H1 (cell line): ENCODE measurements around the gene SFR1. TPM values are rescaled to one million over a fixed set of nuclear protein-coding genes. Genes with fewer than 3 reads are reported as not detected.
A peak's percentile ranks its signal among the peaks of the same experiment; 100 is the strongest.

ENCODE experiments used
- CTCF ChIA-PET: fragments of 300-600 bp; sonication (Branson Sonifier 250); formaldehyde crosslinking; loops from one replicate; lab custom pipeline; 2021; ENCODE audit not compliant: partially characterized antibody; lab: Charles Lee
- POLR2A ChIA-PET: fragments of 300-600 bp; sonication (Branson Sonifier 250); formaldehyde crosslinking; loops from one replicate; lab custom pipeline; 2021; ENCODE audit warnings: inconsistent platforms; ENCODE audit not compliant: partially characterized antibody; lab: Charles Lee
- DNase-seq, 2 experiments: peaks; one replicate each; pipeline versions ENCODE4 v3.0.0 to v3.0.0-alpha.2; 2010 to 2022; ENCODE audit warnings: low spot score in 2 of 2, low read depth in 1 of 2, mixed read lengths in 1 of 2
- FAIRE-seq: peaks from 2 replicates; lab custom pipeline; 2011; peaks lifted over from hg19 to GRCh38; lab: Jason Lieb, UNC
- H2AFZ ChIP-seq: 2 replicates; pipeline ENCODE4 v1.8.1; 2012; ENCODE audit warnings: low read length, inconsistent platforms
- H2AK5ac ChIP-seq: 2 replicates; pipeline ENCODE4 v1.6.1; 2013; ENCODE audit warnings: low read depth, low read length
- H2BK120ac ChIP-seq: replicated peaks from 2 replicates; pipeline ENCODE3; 2013; ENCODE audit warnings: low read depth, low read length, inconsistent platforms
- H2BK12ac ChIP-seq: 2 replicates; pipeline ENCODE4 v1.6.1; 2013; ENCODE audit warnings: low read depth, low read length
- H2BK15ac ChIP-seq: 2 replicates; pipeline ENCODE4 v1.6.1; 2013; ENCODE audit warnings: low read length
- H2BK20ac ChIP-seq: 2 replicates; pipeline ENCODE4 v1.6.1; 2013; ENCODE audit warnings: low read length
- H2BK5ac ChIP-seq: 2 replicates; pipeline ENCODE4 v1.6.1; 2013; ENCODE audit warnings: low read depth, low read length
- H3K14ac ChIP-seq: 2 replicates; pipeline ENCODE4 v1.6.1; 2013; ENCODE audit warnings: inconsistent platforms; ENCODE audit not compliant: insufficient read length
- H3K18ac ChIP-seq: 2 replicates; pipeline ENCODE4 v1.6.1; 2013; ENCODE audit warnings: low read length; ENCODE audit errors: extremely low read depth
- H3K23ac ChIP-seq: 2 replicates; pipeline ENCODE4 v1.6.1; 2013; ENCODE audit warnings: inconsistent platforms; ENCODE audit not compliant: insufficient read length
- H3K23me2 ChIP-seq: 2 replicates; pipeline ENCODE4 v1.6.1; 2013; ENCODE audit warnings: low read depth, low read length
- H3K27ac ChIP-seq: 2 replicates; pipeline ENCODE4 v1.6.1; 2011; ENCODE audit warnings: low read depth, low read length, inconsistent platforms
- H3K27me3 ChIP-seq, 4 experiments: replicated peaks in 1 of 4; 1 replicate in 1 of 4; 2 replicates in 3 of 4; pipeline versions ENCODE4 v1.6.1 to v1.8.1; 2011 to 2013; ENCODE audit warnings: low read length in 3 of 4, mild to moderate bottlenecking in 3 of 4, inconsistent platforms in 2 of 4, mixed read lengths in 2 of 4, moderate library complexity in 1 of 4; ENCODE audit not compliant: control insufficient read depth in 3 of 4, insufficient read depth in 3 of 4; ENCODE audit errors: extremely low read depth in 1 of 4
- H3K36me3 ChIP-seq, 4 experiments: 2 replicates each; pipeline versions ENCODE4 v1.6.1 to v1.8.1; 2011 to 2013; ENCODE audit warnings: mild to moderate bottlenecking in 4 of 4, low read length in 3 of 4, moderate library complexity in 2 of 4, control low read depth in 1 of 4, inconsistent platforms in 1 of 4; ENCODE audit not compliant: insufficient read depth in 4 of 4, control insufficient read depth in 2 of 4
- H3K4ac ChIP-seq: replicated peaks from 2 replicates; pipeline ENCODE3; 2013; ENCODE audit warnings: low read length, low read depth, mixed read lengths, inconsistent platforms; ENCODE audit not compliant: insufficient read length
- H3K4me1 ChIP-seq, 4 experiments: replicated peaks in 1 of 4; 1 replicate in 1 of 4; 2 replicates in 3 of 4; pipeline versions ENCODE4 v1.6.1 to v1.8.1; 2011 to 2013; ENCODE audit warnings: low read length in 3 of 4, inconsistent platforms in 2 of 4, mixed read lengths in 1 of 4; ENCODE audit not compliant: insufficient read depth in 4 of 4, control insufficient read depth in 3 of 4
- H3K4me2 ChIP-seq, 2 experiments: 2 replicates each; pipeline versions ENCODE4 v1.6.1 to v1.8.1; 2011 to 2013; ENCODE audit warnings: low read depth in 2 of 2, low read length in 2 of 2, control low read depth in 1 of 2, inconsistent platforms in 1 of 2, mild to moderate bottlenecking in 1 of 2; ENCODE audit not compliant: insufficient read depth in 1 of 2
- H3K4me3 ChIP-seq, 4 experiments: fragments of 200-600, 300-600 bp in 1 of 4; sonication (generic), shearing (Covaris generic), sonication (Bioruptor Twin) in 1 of 4; 2 replicates each; pipeline versions ENCODE4 v1.5.1 to v1.8.1; 2011 to 2016; ENCODE audit warnings: low read length in 4 of 4, low read depth in 3 of 4, control low read depth in 2 of 4, inconsistent platforms in 2 of 4, mild to moderate bottlenecking in 2 of 4, mixed read lengths in 1 of 4, moderate library complexity in 1 of 4; ENCODE audit not compliant: insufficient read depth in 2 of 4; ENCODE audit errors: extremely low read depth in 1 of 4
- H3K56ac ChIP-seq: replicated peaks from 2 replicates; pipeline ENCODE3; 2013; ENCODE audit warnings: low read depth, mild to moderate bottlenecking, mixed read lengths, low read length, inconsistent platforms; ENCODE audit not compliant: insufficient read length
- H3K79me1 ChIP-seq: 2 replicates; pipeline ENCODE4 v1.6.1; 2013; ENCODE audit warnings: low read depth, low read length, control low read depth
- H3K79me2 ChIP-seq, 2 experiments: 2 replicates each; pipeline versions ENCODE4 v1.6.1 to v1.8.1; 2012 to 2013; ENCODE audit warnings: low read length in 2 of 2, mild to moderate bottlenecking in 2 of 2, inconsistent platforms in 1 of 2; ENCODE audit not compliant: insufficient read depth in 2 of 2, control insufficient read depth in 1 of 2
- H3K9ac ChIP-seq, 4 experiments: replicated peaks in 1 of 4; 1 replicate in 1 of 4; 2 replicates in 3 of 4; pipeline versions ENCODE4 v1.6.1 to v1.8.1; 2011 to 2013; ENCODE audit warnings: low read depth in 3 of 4, low read length in 3 of 4, control low read depth in 2 of 4, mild to moderate bottlenecking in 2 of 4, moderate library complexity in 2 of 4, inconsistent platforms in 1 of 4; ENCODE audit errors: extremely low read depth in 1 of 4
- H3K9me3 ChIP-seq, 2 experiments: 2 replicates each; pipeline versions ENCODE4 v1.6.1 to v1.8.1; 2012 to 2013; ENCODE audit warnings: mild to moderate bottlenecking in 2 of 2, moderate library complexity in 2 of 2, control low read depth in 1 of 2, inconsistent platforms in 1 of 2, low read depth in 1 of 2, low read length in 1 of 2, mixed read lengths in 1 of 2; ENCODE audit not compliant: insufficient read depth in 2 of 2
- H4K20me1 ChIP-seq, 2 experiments: replicated peaks in 1 of 2; 2 replicates each; pipeline versions ENCODE3 to v1.8.1; 2011 to 2013; ENCODE audit warnings: inconsistent platforms in 2 of 2, low read length in 2 of 2, mild to moderate bottlenecking in 1 of 2; ENCODE audit not compliant: insufficient read depth in 2 of 2, control insufficient read depth in 1 of 2
- H4K5ac ChIP-seq: 2 replicates; pipeline ENCODE4 v1.6.1; 2013; ENCODE audit warnings: low read length, low read depth, mixed read lengths, inconsistent platforms; ENCODE audit not compliant: insufficient read length
- H4K8ac ChIP-seq: 2 replicates; pipeline ENCODE4 v1.8.0; 2013; ENCODE audit warnings: mild to moderate bottlenecking, moderate library complexity, low read length, inconsistent platforms; ENCODE audit not compliant: insufficient read depth; ENCODE audit errors: extremely low read depth
- H4K91ac ChIP-seq: replicated peaks from 2 replicates; pipeline ENCODE3; 2013; ENCODE audit warnings: low read length, mixed read lengths, inconsistent platforms; ENCODE audit not compliant: insufficient read length
- ATF2 ChIP-seq: IDR thresholded peaks from 2 replicates; pipeline ENCODE4 v1.6.1; 2012; ENCODE audit warnings: low read length, inconsistent platforms
- BRCA1 ChIP-seq: IDR thresholded peaks from 2 replicates; pipeline ENCODE4 v1.6.1; 2012; ENCODE audit warnings: low read depth, low read length, improper control_type of control experiment
- MAX ChIP-seq: IDR thresholded peaks from 2 replicates; pipeline ENCODE4 v1.6.1; 2012; ENCODE audit warnings: inconsistent platforms
- NRF1 ChIP-seq: IDR thresholded peaks from 2 replicates; pipeline ENCODE4 v1.6.1; 2011; ENCODE audit warnings: mild to moderate bottlenecking, low read depth, low read length, improper control_type of control experiment
- WGBS, 2 experiments: shearing (Covaris generic) in 1 of 2; methylation state at CpG; one replicate each; pipeline versions ENCODE4 v1.1.6 to v1.1.7; 2013 to 2015; ENCODE audit warnings: low lambda C conversion rate in 2 of 2, mixed read lengths in 2 of 2, inconsistent platforms in 1 of 2, low coverage in 1 of 2, missing lambda C conversion rate in 1 of 2; ENCODE audit not compliant: insufficient replicate concordance in 2 of 2, insufficient coverage in 1 of 2, insufficient read length in 1 of 2; ENCODE audit errors: extremely low coverage in 1 of 2, missing lambda C conversion rate in 1 of 2; 5-methylcytosine and 5-hydroxymethylcytosine counted together
- polyA plus RNA-seq, 7 experiments: library from polyadenylated mRNA; depleted of rRNA in 3 of 7; stranded (reverse) in 5 of 7; unstranded in 2 of 7; fragments of >200 nt in 5 of 7; fragments of 200-250 nt in 2 of 7; gene quantifications; 1 replicate in 5 of 7; 2 replicates in 1 of 7; 4 replicates in 1 of 7; pipeline versions ENCODE4 v1.2.1 to v1.2.3, GENCODE V29; 2011 to 2013; ENCODE audit warnings: missing spikeins in 2 of 7, mixed read lengths in 2 of 7
- total RNA-seq: library from RNA; stranded (reverse); fragmentation: NEBNext Ultra II Directional; extraction: Animal tissue kit (Norgen Biotek cat#: 25700); gene quantifications from 2 replicates; pipeline ENCODE4 v1.2.1, GENCODE V29; 2021

Gene SFR1
- total and polyA plus RNA-seq, 2 of the 8 experiments (the other 6 are each of a cell fraction or from before 2014, with no cell fraction given): 3.4 to 7.7 TPM

- Histone ChIP-seq H3K36me3 (no peaks in the 10 kb centered on the region), H3K4me1 (peaks cover 0 to 5% (median 0%) of the 10 kb centered on the region in 4 experiments; a peak in 2 of 7 replicates), H3K18ac (no peak overlapping the region), H3K4me3 (no peak overlapping the region), H4K91ac (no peak overlapping the region), H4K5ac (no peak overlapping the region), H3K9me3 (no peaks in the 10 kb centered on the region), H4K8ac (no peak overlapping the region), H2BK5ac (no peak overlapping the region), H3K56ac (no peak overlapping the region), H3K27me3 (no peaks in the 10 kb centered on the region), H3K9ac (no peak overlapping the region), H3K79me2 (no peaks in the 10 kb centered on the region), H3K23ac (no peak overlapping the region), H3K27ac (no peak overlapping the region), H2AK5ac (no peak overlapping the region), H3K79me1 (no peaks in the 10 kb centered on the region), H2AFZ (no peak overlapping the region), H3K4ac (no peak overlapping the region), H2BK15ac (no peak overlapping the region), H3K23me2 (no peaks in the 10 kb centered on the region), H2BK120ac (no peak overlapping the region), H3K14ac (no peak overlapping the region), H2BK20ac (no peak overlapping the region), H4K20me1 (no peaks in the 10 kb centered on the region), H2BK12ac (0 out of 2 replicates have a peak overlapping the region, but pooled peaks have one; percentile 18), H3K4me2 (no peak overlapping the region)
- ChIA-PET CTCF (interaction anchor here (0.5 to 1.6 kb wide), 5 partner anchors 16 to 657 kb away, joined by 3 to 4 read pairs (median 3); no protein-coding TSS in a partner anchor), POLR2A (interaction anchor here (1.8 kb wide), 1 partner anchor 17 kb away, joined by 4 read pairs; no protein-coding TSS in a partner anchor)
- DNase-seq: no peak
- no peak for FAIRE-seq
- 92% methylated on average over 3 of the region's 3 CpGs; no CpG with 5 or more reads in 1 of the 2 experiments for WGBS, 2 experiments
- TF ChIP-seq ATF2: no peak
- TF ChIP-seq BRCA1: no peak
- TF ChIP-seq NRF1: no peak
- TF ChIP-seq MAX: no peak
These were observed 21.9 kb downstream of the SFR1 start for GRCh38 chr10:104143829-104144228.
